ENCODE data around the gene ARPP21. TPM values are rescaled to one million over a fixed set of nuclear protein-coding genes. Genes with fewer than 3 reads are reported as not detected.

The ARPP21 gene
- total and polyA plus RNA-seq, 7 experiments from 2014 or later: not detected

GRCh38 chr3:35641920-35642527 is 2.7 kb downstream of the ARPP21 start:
- no peaks in the 10 kb centered on the region for H3K4me1 ChIP-seq (ENCODE audit: control insufficient read depth in 2 of 2, insufficient read depth in 2 of 2, low read length in 2 of 2)
- H3K4me3 Mint-ChIP-seq: peak overlapping the region in 2 of 10 donors; percentile 14 to 61
- H3K4me3 ChIP-seq (ENCODE audit: low read length): no peak overlapping the region
- peaks cover 0 to 4% (median 0%) of the 10 kb centered on the region in 5 donors for H3K36me3 Mint-ChIP-seq
- peaks cover 29 to 55% (median 42%) of the 10 kb centered on the region in 5 donors for H3K27me3 Mint-ChIP-seq
- H3K9me3 ChIP-seq (ENCODE audit: control insufficient read depth in 2 of 3, low read length in 3 of 3): no peaks in the 10 kb centered on the region
- peaks cover 0 to 16% (median 7%) of the 10 kb centered on the region in 7 donors for H3K4me1 Mint-ChIP-seq
- H3K9me3 Mint-ChIP-seq: peaks cover 0 to 9% (median 0%) of the 10 kb centered on the region in 11 donors
- H3K27ac ChIP-seq (ENCODE audit: low read depth, low read length): no peak overlapping the region
- ATAC-seq: no peak
- POLR2A ChIA-PET: no interaction called here
- DNase-seq: no peak
- intact Hi-C loops (cut with micrococcal nuclease): no loop called here
- no peaks in the 10 kb centered on the region for H3K36me3 ChIP-seq (ENCODE audit: control insufficient read depth in 2 of 3, insufficient read depth in 3 of 3, low read length in 3 of 3)
- H3K27me3 ChIP-seq (ENCODE audit: control insufficient read depth in 2 of 2, insufficient read depth in 2 of 2, low read length in 2 of 2): no peaks in the 10 kb centered on the region
- peak overlapping the region in 1 of 9 donors; percentile 17 for H3K27ac Mint-ChIP-seq
- CTCF ChIA-PET: no interaction called here

GRCh38 chr3:35643495-35643894 is 4.2 kb downstream of the ARPP21 start:
- H3K36me3 Mint-ChIP-seq: peaks cover 0 to 4% (median 0%) of the 10 kb centered on the region in 5 donors
- ATAC-seq (no peak), DNase-seq (no peak)
- H3K9me3 Mint-ChIP-seq: peaks cover 0 to 9% (median 0%) of the 10 kb centered on the region in 11 donors
- H3K36me3 ChIP-seq (ENCODE audit: control insufficient read depth in 2 of 3, insufficient read depth in 3 of 3, low read length in 3 of 3): no peaks in the 10 kb centered on the region
- peaks cover 0 to 15% (median 7%) of the 10 kb centered on the region in 7 donors for H3K4me1 Mint-ChIP-seq
- no peaks in the 10 kb centered on the region for H3K4me1 ChIP-seq (ENCODE audit: control insufficient read depth in 2 of 2, insufficient read depth in 2 of 2, low read length in 2 of 2)
- POLR2A ChIA-PET: no interaction called here
- H3K27ac Mint-ChIP-seq: no peak overlapping the region
- no peak overlapping the region for H3K27ac ChIP-seq (ENCODE audit: low read depth, low read length)
- CTCF ChIA-PET: interaction anchor here (0.6 kb wide), 1 partner anchor 9 kb away, joined by 3 read pairs; no protein-coding TSS in a partner anchor
- intact Hi-C loops (cut with micrococcal nuclease): no loop called here
- H3K27me3 ChIP-seq (ENCODE audit: control insufficient read depth in 2 of 2, insufficient read depth in 2 of 2, low read length in 2 of 2): no peaks in the 10 kb centered on the region
- H3K4me3 ChIP-seq (ENCODE audit: low read length): no peak overlapping the region
- peaks cover 21 to 49% (median 34%) of the 10 kb centered on the region in 5 donors for H3K27me3 Mint-ChIP-seq
- H3K9me3 ChIP-seq (ENCODE audit: control insufficient read depth in 2 of 3, low read length in 3 of 3): no peaks in the 10 kb centered on the region
- H3K4me3 Mint-ChIP-seq: peak overlapping the region in 2 of 10 donors; percentile 4 to 33

GRCh38 chr3:35644451-35644850 is 5.1 kb downstream of the ARPP21 start:
- intact Hi-C loops (cut with micrococcal nuclease): no loop called here
- ChIA-PET POLR2A (no interaction called here), CTCF (no interaction called here)
- H3K9me3 Mint-ChIP-seq: peaks cover 0 to 9% (median 0%) of the 10 kb centered on the region in 11 donors
- Histone ChIP-seq H3K27me3 (ENCODE audit: control insufficient read depth in 2 of 2, insufficient read depth in 2 of 2, low read length in 2 of 2) (no peaks in the 10 kb centered on the region), H3K36me3 (ENCODE audit: control insufficient read depth in 2 of 3, insufficient read depth in 3 of 3, low read length in 3 of 3) (no peaks in the 10 kb centered on the region), H3K4me3 (ENCODE audit: low read length) (no peak overlapping the region), H3K9me3 (ENCODE audit: control insufficient read depth in 2 of 3, low read length in 3 of 3) (no peaks in the 10 kb centered on the region), H3K27ac (ENCODE audit: low read depth, low read length) (no peak overlapping the region), H3K4me1 (ENCODE audit: control insufficient read depth in 2 of 2, insufficient read depth in 2 of 2, low read length in 2 of 2) (no peaks in the 10 kb centered on the region)
- no peak overlapping the region for H3K27ac Mint-ChIP-seq
- ATAC-seq (no peak), DNase-seq (no peak)
- peaks cover 0 to 10% (median 3%) of the 10 kb centered on the region in 7 donors for H3K4me1 Mint-ChIP-seq
- peaks cover 16 to 42% (median 30%) of the 10 kb centered on the region in 5 donors for H3K27me3 Mint-ChIP-seq
- H3K4me3 Mint-ChIP-seq: no peak overlapping the region
- peaks cover 0 to 4% (median 0%) of the 10 kb centered on the region in 5 donors for H3K36me3 Mint-ChIP-seq

- Mint-ChIP-seq H3K4me3 (no peak overlapping the region), H3K4me1 (peaks cover 0 to 6% (median 0%) of the 10 kb centered on the region in 7 donors), H3K36me3 (no peaks in the 10 kb centered on the region), H3K27ac (no peak overlapping the region), H3K9me3 (peaks cover 0 to 6% (median 0%) of the 10 kb centered on the region in 11 donors), H3K27me3 (peaks cover 12 to 35% (median 23%) of the 10 kb centered on the region in 5 donors)
- Histone ChIP-seq H3K4me1 (ENCODE audit: control insufficient read depth in 2 of 2, insufficient read depth in 2 of 2, low read length in 2 of 2) (no peaks in the 10 kb centered on the region), H3K27me3 (ENCODE audit: control insufficient read depth in 2 of 2, insufficient read depth in 2 of 2, low read length in 2 of 2) (no peaks in the 10 kb centered on the region), H3K4me3 (ENCODE audit: low read length) (no peak overlapping the region), H3K36me3 (ENCODE audit: control insufficient read depth in 2 of 3, insufficient read depth in 3 of 3, low read length in 3 of 3) (no peaks in the 10 kb centered on the region), H3K27ac (ENCODE audit: low read depth, low read length) (no peak overlapping the region), H3K9me3 (ENCODE audit: control insufficient read depth in 2 of 3, low read length in 3 of 3) (no peaks in the 10 kb centered on the region)
- ATAC-seq (no peak), DNase-seq (no peak)
- CTCF ChIA-PET: no interaction called here
- POLR2A ChIA-PET: no interaction called here
- intact Hi-C loops (cut with micrococcal nuclease): no loop called here
These were observed 5.9 kb downstream of the ARPP21 start for GRCh38 chr3:35645189-35645588.

- Histone ChIP-seq H3K9me3 (ENCODE audit: control insufficient read depth in 2 of 3, low read length in 3 of 3) (no peaks in the 10 kb centered on the region), H3K4me3 (ENCODE audit: low read length) (no peak overlapping the region), H3K36me3 (ENCODE audit: control insufficient read depth in 2 of 3, insufficient read depth in 3 of 3, low read length in 3 of 3) (no peaks in the 10 kb centered on the region), H3K27me3 (ENCODE audit: control insufficient read depth in 2 of 2, insufficient read depth in 2 of 2, low read length in 2 of 2) (no peaks in the 10 kb centered on the region), H3K27ac (ENCODE audit: low read depth, low read length) (no peak overlapping the region), H3K4me1 (ENCODE audit: control insufficient read depth in 2 of 2, insufficient read depth in 2 of 2, low read length in 2 of 2) (no peaks in the 10 kb centered on the region)
- ATAC-seq: no peak
- POLR2A ChIA-PET: no interaction called here
- peaks cover 4 to 26% (median 14%) of the 10 kb centered on the region in 5 donors for H3K27me3 Mint-ChIP-seq
- no peak overlapping the region for H3K4me3 Mint-ChIP-seq
- no peak for DNase-seq
- no peaks in the 10 kb centered on the region for H3K4me1 Mint-ChIP-seq
- peaks cover 0 to 2% (median 0%) of the 10 kb centered on the region in 11 donors for H3K9me3 Mint-ChIP-seq
- intact Hi-C loops (cut with micrococcal nuclease): no loop called here
- H3K36me3 Mint-ChIP-seq: no peaks in the 10 kb centered on the region
- CTCF ChIA-PET: interaction anchor here (0.7 kb wide), 1 partner anchor 10 kb away, joined by 5 read pairs; no protein-coding TSS in a partner anchor
- H3K27ac Mint-ChIP-seq: no peak overlapping the region
These were observed 6.8 kb downstream of the ARPP21 start for GRCh38 chr3:35646081-35646480.

- H3K27ac Mint-ChIP-seq: no peak overlapping the region
- H3K27me3 Mint-ChIP-seq: peaks cover 0 to 16% (median 8%) of the 10 kb centered on the region in 5 donors
- CTCF ChIA-PET: no interaction called here
- Histone ChIP-seq H3K4me3 (ENCODE audit: low read length) (no peak overlapping the region), H3K27me3 (ENCODE audit: control insufficient read depth in 2 of 2, insufficient read depth in 2 of 2, low read length in 2 of 2) (no peaks in the 10 kb centered on the region), H3K9me3 (ENCODE audit: control insufficient read depth in 2 of 3, low read length in 3 of 3) (no peaks in the 10 kb centered on the region), H3K27ac (ENCODE audit: low read depth, low read length) (no peak overlapping the region), H3K4me1 (ENCODE audit: control insufficient read depth in 2 of 2, insufficient read depth in 2 of 2, low read length in 2 of 2) (no peaks in the 10 kb centered on the region), H3K36me3 (ENCODE audit: control insufficient read depth in 2 of 3, insufficient read depth in 3 of 3, low read length in 3 of 3) (no peaks in the 10 kb centered on the region)
- H3K4me1 Mint-ChIP-seq: no peaks in the 10 kb centered on the region
- ATAC-seq: no peak
- H3K9me3 Mint-ChIP-seq: no peaks in the 10 kb centered on the region
- no peak for DNase-seq
- H3K36me3 Mint-ChIP-seq: no peaks in the 10 kb centered on the region
- intact Hi-C loops (cut with micrococcal nuclease): no loop called here
- POLR2A ChIA-PET: no interaction called here
- H3K4me3 Mint-ChIP-seq: no peak overlapping the region
These were observed 8.1 kb downstream of the ARPP21 start for GRCh38 chr3:35647461-35647860.

- Histone ChIP-seq H3K36me3 (ENCODE audit: control insufficient read depth in 2 of 3, insufficient read depth in 3 of 3, low read length in 3 of 3) (no peaks in the 10 kb centered on the region), H3K4me1 (ENCODE audit: control insufficient read depth in 2 of 2, insufficient read depth in 2 of 2, low read length in 2 of 2) (no peaks in the 10 kb centered on the region), H3K27ac (ENCODE audit: low read depth, low read length) (no peak overlapping the region), H3K9me3 (ENCODE audit: control insufficient read depth in 2 of 3, low read length in 3 of 3) (no peaks in the 10 kb centered on the region), H3K4me3 (ENCODE audit: low read length) (no peak overlapping the region), H3K27me3 (ENCODE audit: control insufficient read depth in 2 of 2, insufficient read depth in 2 of 2, low read length in 2 of 2) (no peaks in the 10 kb centered on the region)
- ATAC-seq (no peak), DNase-seq (no peak)
- CTCF ChIA-PET: no interaction called here
- Mint-ChIP-seq H3K9me3 (no peaks in the 10 kb centered on the region), H3K4me1 (no peaks in the 10 kb centered on the region), H3K27ac (no peak overlapping the region), H3K27me3 (peaks cover 0 to 14% (median 5%) of the 10 kb centered on the region in 5 donors), H3K4me3 (no peak overlapping the region), H3K36me3 (no peaks in the 10 kb centered on the region)
- intact Hi-C loops (cut with micrococcal nuclease): no loop called here
- POLR2A ChIA-PET: no interaction called here
These were observed 9.0 kb downstream of the ARPP21 start for GRCh38 chr3:35648347-35648746.
